Measurements from ENCODE around the gene COMMD10. TPM values are rescaled to one million over a fixed set of nuclear protein-coding genes. Genes with fewer than 3 reads are reported as not detected.

Gene COMMD10
- total RNA-seq, 1 donor from 2014 or later, result 33.7 TPM

- DNase-seq (ENCODE audit: missing footprints), result no peak
- intact Hi-C loops (cut with DNase I), result no loop called here
- no peak for ATAC-seq
Observed at GRCh38 chr5:116154931-116155330, 70.1 kb downstream of the COMMD10 start.

- no peak for DNase-seq (ENCODE audit: missing footprints)
- intact Hi-C loops (cut with DNase I), result no loop called here
- ATAC-seq, result no peak
Observed at GRCh38 chr5:116157902-116158301, 73.1 kb downstream of the COMMD10 start.

GRCh38 chr5:116159006-116159405 lies 74.2 kb downstream of the COMMD10 start:
- no peak for ATAC-seq

GRCh38 chr5:116174111-116174510 lies 89.3 kb downstream of the COMMD10 start:
- ATAC-seq (no peak), DNase-seq (ENCODE audit: missing footprints) (no peak)
- intact Hi-C loops (cut with DNase I), result no loop called here

More at GRCh38 chr5:116159006-116159405, 74.2 kb downstream of the COMMD10 start:
- intact Hi-C loops (cut with DNase I), result no loop called here
- no peak for DNase-seq (ENCODE audit: missing footprints)

GRCh38 chr5:116176121-116176520 lies 91.3 kb downstream of the COMMD10 start:
- DNase-seq (ENCODE audit: missing footprints), result no peak
- ATAC-seq, result no peak
- intact Hi-C loops (cut with DNase I), result no loop called here

GRCh38 chr5:116178925-116179324 lies 94.1 kb downstream of the COMMD10 start:
- intact Hi-C loops (cut with DNase I), result no loop called here
- ATAC-seq, result no peak
- no peak for DNase-seq (ENCODE audit: missing footprints)

GRCh38 chr5:116209166-116209565 lies 124.3 kb downstream of the COMMD10 start:
- DNase-seq (ENCODE audit: missing footprints) (no peak), ATAC-seq (no peak)

GRCh38 chr5:116212225-116212624 lies 127.4 kb downstream of the COMMD10 start:
- DNase-seq (ENCODE audit: missing footprints) (no peak), ATAC-seq (no peak)
- intact Hi-C loops (cut with DNase I), result no loop called here

More at GRCh38 chr5:116209166-116209565, 124.3 kb downstream of the COMMD10 start:
- intact Hi-C loops (cut with DNase I), result no loop called here

- DNase-seq (ENCODE audit: missing footprints) (no peak), ATAC-seq (no peak)
- intact Hi-C loops (cut with DNase I), result no loop called here
Observed at GRCh38 chr5:116216246-116216645, 131.4 kb downstream of the COMMD10 start.

GRCh38 chr5:116225281-116225922 lies 140.6 kb downstream of the COMMD10 start:
- intact Hi-C loops (cut with DNase I), result no loop called here
- no peak for ATAC-seq
- DNase-seq (ENCODE audit: missing footprints), result no peak

- DNase-seq (ENCODE audit: missing footprints) (no peak), ATAC-seq (no peak)
- intact Hi-C loops (cut with DNase I), result no loop called here
Observed at GRCh38 chr5:116229131-116229689, 144.4 kb downstream of the COMMD10 start.

GRCh38 chr5:116231288-116231687 lies 146.5 kb downstream of the COMMD10 start:
- no peak for DNase-seq (ENCODE audit: missing footprints)
- no peak for ATAC-seq
- intact Hi-C loops (cut with DNase I), result no loop called here

- intact Hi-C loops (cut with DNase I), result no loop called here
Observed at GRCh38 chr5:116234681-116235080, 149.9 kb downstream of the COMMD10 start.

GRCh38 chr5:116237917-116238500 lies 153.2 kb downstream of the COMMD10 start:
- ATAC-seq, result no peak
- no peak for DNase-seq (ENCODE audit: missing footprints)
- intact Hi-C loops (cut with DNase I), result no loop called here

More at GRCh38 chr5:116234681-116235080, 149.9 kb downstream of the COMMD10 start:
- ATAC-seq (no peak), DNase-seq (ENCODE audit: missing footprints) (no peak)

GRCh38 chr5:116242343-116242742 lies 157.5 kb downstream of the COMMD10 start:
- DNase-seq (ENCODE audit: missing footprints) (no peak), ATAC-seq (no peak)
- intact Hi-C loops (cut with DNase I), result no loop called here

GRCh38 chr5:116248432-116248831 lies 163.6 kb downstream of the COMMD10 start:
- DNase-seq (ENCODE audit: missing footprints) (no peak), ATAC-seq (no peak)
- intact Hi-C loops (cut with DNase I), result no loop called here

- ATAC-seq (no peak), DNase-seq (ENCODE audit: missing footprints) (no peak)
- intact Hi-C loops (cut with DNase I), result no loop called here
Observed at GRCh38 chr5:116249648-116250047, 164.8 kb downstream of the COMMD10 start.

GRCh38 chr5:116256717-116257116 lies 171.9 kb downstream of the COMMD10 start:
- DNase-seq (ENCODE audit: missing footprints) (no peak), ATAC-seq (peak; percentile 26)
- intact Hi-C loops (cut with DNase I), result no loop called here

GRCh38 chr5:116265471-116265870 lies 180.6 kb downstream of the COMMD10 start:
- ATAC-seq, result no peak
- intact Hi-C loops (cut with DNase I), result no loop called here

GRCh38 chr5:116271446-116272025 lies 186.7 kb downstream of the COMMD10 start:
- ATAC-seq (no peak), DNase-seq (ENCODE audit: missing footprints) (no peak)
- intact Hi-C loops (cut with DNase I), result no loop called here

More at GRCh38 chr5:116265471-116265870, 180.6 kb downstream of the COMMD10 start:
- DNase-seq (ENCODE audit: missing footprints), result no peak
